Fibroblast of the conjunctiva (primary cell): ENCODE data around the gene CTNNA1.
"Not testable (repeated sequence)": the region's sequence is repeated elsewhere in the genome, so short reads cannot be mapped to it uniquely, and the experiment has no call there.

Experiments
- DNase-seq: peaks from one replicate; pipeline ENCODE4 v3.0.0-alpha.2; 2010; ENCODE audit warnings: low read depth

The CTNNA1 gene

DNA sequence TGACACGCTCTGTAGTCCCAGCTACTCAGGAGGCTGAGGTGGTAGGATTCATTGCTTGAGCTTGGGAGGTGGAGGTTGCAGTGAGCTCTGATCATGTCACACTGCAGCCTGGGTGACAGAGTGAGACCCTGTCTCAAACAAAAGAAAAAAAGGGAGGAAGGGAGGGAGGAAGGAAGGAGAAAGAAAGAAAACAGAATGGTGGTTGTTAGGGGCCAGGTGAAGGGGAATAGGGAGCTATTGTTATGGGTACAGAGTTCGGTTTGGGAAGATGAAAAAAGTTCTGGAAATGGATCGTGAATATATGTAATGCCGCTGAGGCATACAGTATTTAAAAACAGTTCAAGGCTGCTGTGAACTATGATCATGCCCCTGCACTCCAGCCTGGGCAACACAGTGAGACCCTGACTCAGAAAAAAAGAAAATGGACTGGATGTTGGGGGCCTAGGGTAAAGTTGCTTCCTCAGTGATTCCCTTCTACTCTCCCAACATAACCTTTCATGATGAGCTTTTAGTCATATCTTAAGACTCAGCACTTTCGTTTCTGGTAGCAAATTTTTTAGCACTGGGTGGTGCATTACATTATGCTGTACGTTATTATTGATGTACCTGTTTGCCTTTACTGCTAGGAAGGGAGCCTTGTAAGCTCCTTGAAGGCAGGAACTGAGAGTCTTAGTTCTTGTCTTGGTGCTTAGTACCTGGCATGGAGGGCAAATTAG, 4.0 kb downstream of the CTNNA1 start:
- no peak for DNase-seq

DNA sequence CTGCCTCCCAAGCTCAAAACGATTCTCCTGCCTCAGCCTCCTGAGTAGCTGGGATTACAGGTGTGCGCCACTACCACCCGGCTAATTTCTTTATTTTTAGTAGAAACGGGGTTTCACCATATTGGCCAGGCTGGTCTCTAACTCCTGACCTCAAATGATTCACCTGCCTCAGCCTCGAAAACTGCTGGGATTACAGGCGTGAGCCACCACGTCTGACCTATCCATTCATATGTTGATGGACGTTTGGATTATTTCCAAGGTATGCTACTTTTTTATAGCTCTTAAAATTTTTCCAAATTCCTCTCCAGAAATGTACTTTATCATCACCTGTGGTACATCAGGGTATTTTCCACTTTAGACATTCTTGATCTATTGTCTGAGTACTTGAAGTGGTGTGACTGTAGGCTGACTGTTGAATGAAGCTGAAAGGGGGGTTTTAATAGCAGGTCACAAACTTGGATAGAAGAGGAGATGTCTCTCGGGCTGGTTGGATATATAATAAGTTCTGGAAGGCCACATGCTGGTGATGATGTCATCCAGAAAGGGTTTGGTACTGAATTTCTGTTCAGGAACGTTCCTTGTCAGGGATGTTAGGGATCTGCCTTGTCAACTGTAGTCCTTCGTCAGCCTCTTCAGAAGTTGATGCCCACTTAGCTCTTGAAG, 7.4 kb downstream of the CTNNA1 start:
- no peak for DNase-seq

DNA sequence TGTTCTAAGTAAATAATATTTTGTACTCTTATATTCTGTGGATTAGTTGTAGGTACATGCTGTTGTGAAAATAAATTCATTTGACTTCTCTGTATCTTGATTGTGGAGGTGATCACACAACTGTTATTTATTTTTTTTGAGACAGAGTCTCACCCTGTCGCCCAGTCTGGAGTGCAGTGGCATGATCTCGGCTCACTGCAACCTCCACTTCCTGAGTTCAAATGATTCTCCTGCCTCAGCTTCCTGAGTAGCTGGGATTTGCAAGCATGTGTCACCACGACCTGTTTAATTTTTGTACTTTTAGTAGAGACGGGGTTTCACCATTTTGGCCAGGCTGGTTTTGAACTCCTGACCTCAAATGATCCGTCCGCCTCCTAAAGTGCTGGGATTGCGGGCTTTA, 7.9 kb downstream of the CTNNA1 start:
- not testable (repeated sequence) for DNase-seq

DNA sequence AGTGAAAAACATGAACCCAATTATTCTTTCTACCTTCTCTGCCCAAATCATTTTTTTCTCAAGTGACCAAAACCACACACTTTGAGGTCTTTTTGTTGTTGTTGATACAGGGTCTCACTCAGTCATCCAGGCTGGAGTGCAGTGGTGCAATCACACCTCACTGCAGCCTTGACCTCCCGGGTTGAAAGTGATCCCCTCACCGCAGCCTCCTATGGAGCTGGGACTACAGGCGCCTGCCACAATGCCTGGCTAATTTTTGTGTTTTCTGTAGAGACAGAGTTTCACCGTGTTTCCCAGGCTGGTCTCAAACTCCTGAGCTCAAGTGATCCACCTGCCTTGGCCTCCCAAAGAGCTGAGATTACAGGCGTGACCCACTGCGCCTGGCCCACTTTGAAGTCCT, 8.4 kb downstream of the CTNNA1 start:
- DNase-seq, result not testable (repeated sequence)

DNA sequence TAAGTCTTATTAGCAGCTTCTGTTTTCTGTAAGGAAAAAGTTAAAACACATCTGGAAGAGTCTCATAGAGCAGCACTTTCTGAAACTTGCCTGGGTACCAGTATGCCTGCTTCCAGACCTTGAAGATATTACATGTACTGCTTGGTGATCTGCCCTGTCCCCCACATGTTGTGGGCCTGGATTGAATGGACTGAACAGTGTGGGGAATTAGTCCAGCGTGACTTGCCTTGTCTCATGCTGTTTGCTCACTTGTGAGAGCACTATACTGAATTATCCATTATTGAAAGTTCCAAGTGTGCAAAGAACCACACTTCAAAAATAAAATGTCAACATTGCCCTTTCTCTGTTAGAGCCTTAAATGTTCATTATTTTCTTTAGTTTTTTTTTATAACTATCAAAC, 8.9 kb downstream of the CTNNA1 start:
- no peak for DNase-seq

DNA sequence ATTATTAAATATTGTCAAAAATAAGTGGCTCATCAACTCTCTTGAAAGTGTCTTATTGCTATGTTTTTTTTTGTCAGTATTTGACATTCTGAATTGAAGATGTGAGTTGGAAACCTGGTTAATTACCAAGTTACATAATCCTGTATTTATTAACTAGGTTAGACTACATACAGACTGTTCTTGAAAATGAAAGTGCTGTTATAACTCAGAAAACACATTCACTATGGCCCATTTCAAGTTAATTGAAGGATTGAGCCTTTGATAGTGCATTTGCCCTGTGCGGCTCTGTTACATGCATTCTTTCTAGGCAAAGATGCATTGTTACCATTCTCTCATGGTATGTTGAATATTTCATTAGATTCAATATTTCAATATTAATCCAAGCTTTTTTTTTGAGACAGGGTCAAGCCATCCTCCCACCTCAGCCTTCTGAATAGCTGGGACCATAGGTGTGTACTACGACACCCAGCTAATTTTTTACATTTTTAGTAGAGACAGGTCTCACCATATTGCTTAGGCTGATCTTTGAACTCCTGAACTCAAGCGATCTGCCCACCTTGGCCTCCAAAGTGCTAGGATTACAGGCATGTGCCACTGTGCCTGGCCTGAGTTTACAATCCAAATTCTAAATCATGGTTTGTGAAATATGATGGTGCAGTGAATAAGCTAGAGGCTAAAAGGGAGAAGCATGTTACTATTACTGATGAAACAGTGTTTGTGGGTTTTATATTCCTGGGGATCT, 10.0 kb downstream of the CTNNA1 start:
- DNase-seq, result no peak

DNA sequence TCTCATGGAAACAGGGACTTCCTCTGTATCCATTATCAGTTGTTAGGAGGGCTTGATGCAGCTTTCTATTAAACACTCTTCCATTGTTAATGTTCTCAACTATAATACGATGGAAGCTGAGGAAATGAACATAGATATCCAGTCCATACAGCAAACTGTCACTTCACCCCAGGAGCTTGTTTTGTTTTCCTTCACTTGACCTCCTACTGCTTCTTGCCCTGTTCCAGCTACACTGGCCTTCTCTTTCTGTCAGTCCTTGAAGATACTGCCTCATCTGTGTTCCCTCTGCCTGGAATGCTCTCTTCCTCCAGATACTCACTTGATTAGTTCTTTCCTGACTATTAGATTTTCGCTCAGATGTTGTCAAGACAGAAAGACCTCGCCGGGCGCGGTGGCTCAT, 17.1 kb downstream of the CTNNA1 start:
- no peak for DNase-seq

DNA sequence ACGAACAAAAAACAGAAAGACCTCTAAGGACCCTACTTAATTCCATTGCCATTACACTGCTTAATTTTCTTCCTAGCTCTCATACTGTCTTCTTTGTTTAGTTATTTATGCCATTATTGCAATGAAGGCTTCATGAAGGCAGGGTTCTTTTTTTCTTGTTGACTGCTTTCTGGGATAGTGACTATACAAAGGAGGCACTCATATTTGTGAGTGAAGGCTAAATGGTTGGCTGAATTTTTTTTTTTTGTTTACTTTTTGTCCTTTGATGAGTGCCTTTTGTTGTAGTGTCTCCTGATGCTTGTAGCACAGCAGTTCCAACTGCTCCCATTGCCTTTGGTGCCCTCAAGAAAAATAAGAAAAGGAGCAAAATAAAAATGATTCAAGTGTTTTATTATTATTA, 17.8 kb downstream of the CTNNA1 start:
- DNase-seq, result no peak

DNA sequence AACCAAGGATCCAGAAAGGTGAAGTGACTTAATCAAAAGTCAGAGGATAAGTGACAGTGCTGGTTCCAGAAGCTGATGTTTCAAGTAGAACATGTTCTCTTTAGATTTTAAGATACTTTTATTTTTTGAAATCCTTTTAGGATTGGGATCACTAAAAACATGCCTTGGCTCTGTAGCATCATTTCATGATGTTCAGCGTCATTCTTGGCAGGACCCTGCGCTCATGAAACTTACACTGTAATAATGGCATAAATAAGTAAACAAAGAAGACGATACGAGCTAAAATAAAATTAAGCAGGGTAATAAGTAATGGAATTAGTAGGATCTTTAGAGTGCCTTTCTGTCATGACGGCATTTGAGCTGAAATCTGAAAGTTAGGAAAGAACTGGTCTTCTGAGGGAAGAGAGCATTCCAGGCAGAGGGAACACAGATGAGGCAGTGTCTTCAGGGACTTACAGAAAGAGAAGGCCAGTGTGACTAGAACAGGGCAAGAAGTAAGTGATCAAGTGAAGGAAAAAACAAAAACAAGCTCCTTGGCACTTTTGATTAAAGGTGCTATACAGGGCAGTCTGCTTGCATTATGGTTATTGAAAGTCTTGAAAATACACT, 19.9 kb downstream of the CTNNA1 start:
- no peak for DNase-seq

DNA sequence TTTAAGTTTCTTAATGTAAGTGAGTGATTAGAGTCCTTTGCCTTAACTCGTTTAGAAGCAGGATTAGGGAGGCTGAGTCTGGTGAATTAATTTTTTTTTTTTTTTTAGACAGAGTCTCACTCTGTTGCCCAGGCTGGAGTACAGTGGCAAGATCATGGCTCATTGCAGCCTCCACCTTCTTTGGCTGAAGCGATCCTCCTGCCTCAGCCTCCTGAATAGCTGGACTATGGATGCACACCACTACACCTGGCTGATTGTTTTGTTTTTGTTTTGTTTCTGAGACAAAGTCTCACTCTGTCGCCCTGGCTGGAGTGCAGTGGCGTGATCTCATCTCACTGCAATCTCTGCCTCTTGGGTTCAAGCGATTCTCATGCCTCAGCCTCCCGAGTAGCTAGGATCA, 20.4 kb downstream of the CTNNA1 start:
- DNase-seq, result not testable (repeated sequence)

DNA sequence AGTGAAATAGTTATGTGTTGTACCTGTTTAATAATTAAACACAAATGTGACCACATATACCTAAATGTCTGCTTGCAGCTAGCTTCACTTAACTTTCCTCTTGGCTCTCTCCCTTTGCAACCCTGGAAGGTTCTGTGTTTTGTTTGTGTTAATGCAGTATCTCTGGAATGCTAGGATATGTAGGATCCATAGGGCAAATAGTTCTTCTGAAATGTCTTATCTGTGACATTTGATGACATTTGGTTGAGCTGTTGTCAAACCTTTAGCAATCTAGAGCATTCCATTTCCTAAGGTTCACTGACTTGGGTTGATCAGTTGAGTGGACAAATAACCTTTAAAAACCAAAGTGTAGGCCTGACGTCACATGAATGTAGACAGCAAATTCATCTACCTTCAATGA, 21.8 kb downstream of the CTNNA1 start:
- no peak for DNase-seq

DNA sequence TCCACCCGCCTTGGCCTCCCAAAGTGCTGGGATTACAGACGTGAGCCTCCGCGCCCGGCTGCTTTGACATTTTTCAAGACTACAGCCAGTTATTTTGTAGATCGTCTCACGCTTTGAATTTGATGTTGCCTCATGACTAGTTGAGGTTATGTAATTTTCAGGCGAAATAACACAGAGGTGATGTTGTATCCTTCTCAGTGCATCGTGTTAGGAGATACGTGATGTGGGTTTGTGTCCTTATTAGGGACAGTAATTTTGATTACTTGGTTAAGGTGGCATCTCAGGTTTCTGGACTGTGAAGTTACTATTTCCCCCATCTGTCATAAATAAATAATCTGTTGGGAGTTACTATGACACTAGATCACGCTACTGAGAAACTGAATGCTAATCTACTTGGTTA, 25.0 kb downstream of the CTNNA1 start:
- DNase-seq, result no peak

DNA sequence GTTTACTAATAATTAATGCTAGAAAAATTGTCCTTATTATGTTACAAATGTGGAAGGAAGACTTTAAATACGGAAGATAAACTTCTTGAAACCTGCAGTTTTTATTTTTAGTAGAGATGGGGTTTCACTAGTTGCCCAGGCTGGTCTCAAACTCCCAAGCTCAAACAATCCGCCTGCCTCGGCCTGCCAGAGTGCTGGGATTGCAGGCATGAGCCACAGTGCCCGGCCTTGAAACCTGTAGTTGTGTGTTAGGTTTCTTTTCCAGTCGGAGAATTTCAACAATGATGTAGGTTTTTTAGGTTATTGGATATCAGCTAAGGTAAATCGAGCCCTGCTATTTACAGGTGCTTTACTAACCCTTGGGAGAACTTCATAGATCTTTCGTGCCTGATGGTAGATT, 30.8 kb downstream of the CTNNA1 start:
- DNase-seq, result no peak

DNA sequence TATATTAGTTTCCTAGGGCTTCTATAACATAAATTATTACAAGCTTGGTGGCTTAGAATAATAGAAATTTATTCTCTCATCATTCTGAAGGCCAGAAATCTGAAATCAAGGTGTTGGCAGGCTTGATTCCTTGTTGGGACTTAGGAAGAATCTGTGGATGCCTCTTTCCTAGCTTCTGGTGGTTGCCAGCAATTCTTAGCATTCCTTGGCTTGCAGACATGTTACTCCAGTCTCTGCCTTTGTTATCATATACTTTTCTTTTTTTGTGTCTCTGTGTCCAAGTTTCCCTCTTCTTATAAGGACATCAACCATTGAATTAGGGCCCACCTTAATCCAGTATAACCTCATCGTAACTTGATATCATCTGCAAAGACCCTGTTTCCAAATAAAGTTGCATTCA, 31.4 kb downstream of the CTNNA1 start:
- no peak for DNase-seq

DNA sequence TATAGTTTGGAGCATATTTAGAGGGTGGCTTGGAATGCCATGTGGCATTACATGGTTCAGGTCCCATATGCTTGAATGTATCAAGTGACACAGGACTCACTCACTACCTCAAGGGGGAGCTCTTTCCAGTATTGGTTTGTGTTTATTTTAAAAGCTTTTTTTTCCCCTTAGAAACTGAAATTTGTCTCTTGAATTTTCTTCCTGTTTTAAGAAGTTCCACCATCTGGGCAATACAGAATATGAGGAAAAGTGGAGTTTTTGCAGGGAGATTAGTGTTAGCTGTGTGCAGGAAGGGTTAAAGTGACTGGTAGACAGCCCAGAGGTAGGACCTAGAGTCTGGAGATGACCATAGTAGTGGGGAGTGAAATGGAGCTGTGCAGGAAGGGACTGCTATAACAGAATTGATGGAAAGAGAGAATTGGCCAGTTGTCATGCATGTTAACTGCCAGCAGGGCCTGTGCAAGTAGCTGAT, 36.6 kb downstream of the CTNNA1 start:
- DNase-seq, result peak; percentile 12

DNA sequence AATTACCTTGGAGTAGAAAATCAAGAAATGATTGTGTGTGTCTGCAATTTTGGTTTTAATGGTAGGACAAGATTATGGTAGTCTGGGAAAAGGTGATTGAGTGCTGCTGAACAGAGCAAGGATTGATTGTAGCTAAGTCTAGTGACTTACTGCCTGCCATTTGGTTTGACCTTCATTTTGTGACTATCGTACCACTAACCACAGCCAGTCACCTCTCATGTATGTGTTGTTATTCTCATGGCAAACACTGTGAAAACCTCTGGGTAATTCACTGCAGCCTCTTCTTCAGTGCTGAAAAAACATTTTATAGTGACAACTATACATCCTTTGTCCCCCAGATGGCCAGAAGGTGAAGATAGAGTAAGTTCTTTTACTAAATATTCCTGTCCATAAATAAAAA, 37.5 kb downstream of the CTNNA1 start:
- DNase-seq, result no peak

DNA sequence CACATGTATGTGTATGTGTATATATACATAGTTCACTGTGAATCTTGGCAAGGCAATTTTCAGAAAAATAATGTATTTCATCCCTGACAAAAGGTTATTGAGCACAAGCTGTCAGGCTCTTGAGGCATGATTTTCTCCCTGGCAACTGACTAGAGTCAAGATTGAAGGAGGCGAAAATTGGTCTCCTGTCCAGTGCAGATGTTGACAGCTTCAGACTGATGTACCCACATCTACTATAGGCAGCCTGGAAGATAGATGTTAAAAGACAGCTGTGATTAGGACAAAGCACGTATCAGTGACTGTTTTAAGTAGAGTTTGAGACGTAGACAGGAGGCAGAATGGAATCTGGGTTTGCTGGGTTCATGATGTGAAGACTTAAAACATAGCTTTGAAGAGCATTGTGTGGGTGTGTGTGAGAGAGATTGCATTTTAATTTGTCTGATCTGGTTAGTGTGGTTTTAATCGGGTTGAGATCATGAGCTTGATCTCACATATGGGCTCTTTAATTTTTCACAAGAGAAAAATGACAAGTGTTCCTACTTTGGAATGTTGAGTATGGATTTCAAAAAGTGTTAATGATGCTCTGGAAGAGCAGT, 39.1 kb downstream of the CTNNA1 start:
- no peak for DNase-seq

DNA sequence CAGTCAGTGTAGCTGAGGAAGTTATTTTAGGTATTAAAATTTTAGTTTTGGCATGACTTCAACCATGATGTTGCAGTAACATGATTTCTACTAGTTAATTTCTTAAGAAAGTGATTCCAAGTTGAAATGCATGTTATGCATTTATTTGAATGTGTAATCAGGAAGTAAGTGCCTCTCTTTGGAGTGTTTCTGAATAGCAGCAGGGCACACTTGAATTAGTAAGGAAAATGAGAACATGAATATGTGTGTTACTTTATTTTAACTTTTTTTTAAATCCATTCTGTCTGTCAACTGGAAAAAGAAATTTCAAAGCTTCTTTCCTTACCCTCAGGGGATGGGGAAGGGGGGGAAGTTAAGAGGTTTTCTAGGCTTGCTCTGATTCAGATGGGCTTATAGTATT, 40.4 kb downstream of the CTNNA1 start:
- no peak for DNase-seq

DNA sequence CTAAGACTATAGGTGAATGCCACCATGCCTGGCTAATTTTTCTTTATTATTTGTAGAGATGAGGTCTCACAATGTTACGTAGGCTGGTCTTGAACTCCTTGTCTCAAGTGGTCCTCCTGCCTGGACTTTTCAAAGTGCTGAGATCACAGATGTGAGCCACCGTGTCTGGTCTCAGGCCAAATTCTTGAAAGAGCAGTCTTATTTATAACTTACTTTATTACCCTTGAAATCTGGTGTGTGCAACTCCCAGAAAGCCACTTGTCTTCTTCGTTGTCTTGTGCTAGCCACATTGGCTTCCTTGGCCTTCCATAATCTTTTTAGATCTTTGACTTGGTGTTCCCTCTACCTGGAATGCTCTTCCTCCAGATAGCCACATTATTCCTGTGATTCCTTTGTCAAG, 50.1 kb downstream of the CTNNA1 start:
- no peak for DNase-seq

DNA sequence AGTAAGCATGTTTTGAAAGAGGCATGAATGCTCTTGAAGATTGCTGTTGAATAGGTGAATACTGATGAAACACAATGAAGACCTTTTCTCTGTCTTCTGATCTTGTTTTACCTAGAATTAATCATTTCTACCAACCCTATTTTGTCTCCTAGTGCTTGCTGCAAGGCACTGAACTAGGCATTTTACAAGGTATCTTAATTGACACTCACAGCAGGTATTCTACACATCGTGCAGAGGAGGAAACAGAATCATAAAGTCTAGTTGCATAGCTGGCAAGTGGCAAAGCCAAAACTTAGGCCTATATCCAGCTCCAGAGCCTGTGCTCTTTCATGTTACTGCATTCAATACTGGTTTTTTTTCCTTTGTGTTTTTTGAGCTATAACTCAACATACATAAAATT, 50.7 kb downstream of the CTNNA1 start:
- no peak for DNase-seq

DNA sequence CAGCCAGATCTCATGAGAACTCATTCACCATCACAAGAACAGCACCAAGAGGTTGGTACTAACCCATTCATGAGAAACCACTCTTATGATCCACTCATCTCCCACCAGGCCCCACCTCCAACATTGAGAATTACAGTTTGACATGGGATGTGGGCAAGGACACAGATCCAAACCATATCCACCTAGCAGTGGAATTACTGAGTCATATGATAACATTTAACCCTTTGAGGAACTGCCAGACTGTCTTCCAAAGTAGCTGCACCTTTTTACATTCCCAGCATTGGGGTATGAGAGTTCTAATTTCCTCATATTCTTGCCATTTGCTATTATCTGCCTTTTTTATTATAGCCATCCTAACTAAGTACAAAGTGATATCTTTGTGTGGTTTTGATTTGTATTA, 51.9 kb downstream of the CTNNA1 start:
- no peak for DNase-seq

DNA sequence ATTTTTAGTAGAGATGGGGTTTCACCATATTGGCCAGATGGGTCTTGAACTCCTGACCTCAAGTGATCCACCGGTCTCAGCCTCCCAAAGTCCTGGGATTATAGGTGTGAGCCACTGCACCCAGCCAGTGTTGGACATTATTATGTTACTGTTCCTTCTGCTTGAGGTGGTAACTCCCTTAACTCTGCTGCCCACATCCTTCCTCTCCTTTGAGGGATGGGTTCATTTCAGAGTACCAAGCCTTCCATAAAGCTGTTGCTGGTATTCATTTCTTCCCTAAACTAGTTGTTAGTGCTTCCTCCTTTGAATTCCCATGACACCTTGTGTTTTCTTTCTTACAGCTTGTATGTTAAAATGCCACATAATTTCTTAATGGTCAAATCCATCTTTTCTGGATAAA, 54.0 kb downstream of the CTNNA1 start:
- DNase-seq, result no peak
